ENCODE measurements around the gene ARSA.
A peak's percentile ranks its signal among the peaks of the same experiment; 100 is the strongest.

The ARSA gene

GRCh38 chr22:50605002-50605612, 22.8 kb downstream of the ARSA start:
- no peak for DNase-seq (ENCODE audit: low read depth, low spot score)

GRCh38 chr22:50604256-50605001, 23.5 kb downstream of the ARSA start:
- no peak for DNase-seq (ENCODE audit: low read depth, low spot score)

- DNase-seq (ENCODE audit: low read depth, low spot score): no peak
These were observed 24.3 kb downstream of the ARSA start for GRCh38 chr22:50603511-50604255.

- no peak for DNase-seq (ENCODE audit: low read depth, low spot score)
These were observed 25.6 kb downstream of the ARSA start for GRCh38 chr22:50602338-50602700.

- no peak for DNase-seq (ENCODE audit: low read depth, low spot score)
These were observed 26.1 kb downstream of the ARSA start for GRCh38 chr22:50601669-50602337.

- no peak for DNase-seq (ENCODE audit: low read depth, low spot score)
These were observed 26.8 kb downstream of the ARSA start for GRCh38 chr22:50600967-50601668.

GRCh38 chr22:50600538-50600937, 27.4 kb downstream of the ARSA start, which contains the start of gene MAPK8IP2:
TSS of gene MAPK8IP2 (plus strand) at chr22:50600793. CDS start at chr22:50600819, 26 bp downstream.
- DNase-seq (ENCODE audit: low read depth, low spot score): no peak

- no peak for DNase-seq (ENCODE audit: low read depth, low spot score)
These were observed 28.0 kb downstream of the ARSA start for GRCh38 chr22:50599816-50600455.

GRCh38 chr22:50597097-50597496, 30.9 kb downstream of the ARSA start:
- no peak for DNase-seq (ENCODE audit: low read depth, low spot score)

- no peak for DNase-seq (ENCODE audit: low read depth, low spot score)
These were observed 32.8 kb downstream of the ARSA start for GRCh38 chr22:50595189-50595588.

- DNase-seq (ENCODE audit: low read depth, low spot score): no peak
These were observed 40.5 kb downstream of the ARSA start for GRCh38 chr22:50587407-50587806.

GRCh38 chr22:50586416-50586815, 41.5 kb downstream of the ARSA start:
- DNase-seq (ENCODE audit: low read depth, low spot score): no peak

GRCh38 chr22:50585781-50586180, 42.2 kb downstream of the ARSA start:
- no peak for DNase-seq (ENCODE audit: low read depth, low spot score)

GRCh38 chr22:50585238-50585637, 42.7 kb downstream of the ARSA start:
- DNase-seq (ENCODE audit: low read depth, low spot score): no peak

- DNase-seq (ENCODE audit: low read depth, low spot score): no peak
These were observed 43.6 kb downstream of the ARSA start for GRCh38 chr22:50584106-50585096.

GRCh38 chr22:50583294-50583861, 44.6 kb downstream of the ARSA start:
- no peak for DNase-seq (ENCODE audit: low read depth, low spot score)

- peak; percentile 80 for DNase-seq (ENCODE audit: low read depth, low spot score)
These were observed 45.3 kb downstream of the ARSA start, which contains the start of gene CHKB for GRCh38 chr22:50582493-50583293. TSS of gene CHKB (minus strand) at chr22:50582849. CDS start at chr22:50582781, 68 bp downstream.

- no peak for DNase-seq (ENCODE audit: low read depth, low spot score)
These were observed 45.9 kb downstream of the ARSA start for GRCh38 chr22:50581950-50582492.

Measured in iPS DF 19.7 (cell line).